ENCODE measurements around the gene MAPKAPK2.

DNA sequence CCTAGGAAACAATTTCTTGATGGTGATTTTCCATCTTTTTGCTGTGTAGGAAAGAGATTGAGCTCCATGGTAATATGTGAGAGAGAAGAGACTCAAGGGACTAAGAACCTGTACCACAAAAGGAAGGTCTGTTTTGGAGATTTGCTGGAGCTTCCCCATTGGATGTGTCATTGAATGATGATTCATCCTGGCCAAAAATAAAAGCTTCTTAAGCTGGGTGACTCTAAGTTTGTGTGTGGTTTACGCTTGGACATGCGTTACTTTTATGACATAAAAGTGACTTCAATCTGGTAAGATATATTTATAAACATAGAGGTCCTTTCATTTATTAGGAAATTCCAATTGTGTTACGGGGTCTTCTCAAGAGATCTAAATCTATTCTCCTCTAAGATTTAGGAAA lies 68.4 kb downstream of the MAPKAPK2 start:
- TF ChIP-seq, protein P1, sequence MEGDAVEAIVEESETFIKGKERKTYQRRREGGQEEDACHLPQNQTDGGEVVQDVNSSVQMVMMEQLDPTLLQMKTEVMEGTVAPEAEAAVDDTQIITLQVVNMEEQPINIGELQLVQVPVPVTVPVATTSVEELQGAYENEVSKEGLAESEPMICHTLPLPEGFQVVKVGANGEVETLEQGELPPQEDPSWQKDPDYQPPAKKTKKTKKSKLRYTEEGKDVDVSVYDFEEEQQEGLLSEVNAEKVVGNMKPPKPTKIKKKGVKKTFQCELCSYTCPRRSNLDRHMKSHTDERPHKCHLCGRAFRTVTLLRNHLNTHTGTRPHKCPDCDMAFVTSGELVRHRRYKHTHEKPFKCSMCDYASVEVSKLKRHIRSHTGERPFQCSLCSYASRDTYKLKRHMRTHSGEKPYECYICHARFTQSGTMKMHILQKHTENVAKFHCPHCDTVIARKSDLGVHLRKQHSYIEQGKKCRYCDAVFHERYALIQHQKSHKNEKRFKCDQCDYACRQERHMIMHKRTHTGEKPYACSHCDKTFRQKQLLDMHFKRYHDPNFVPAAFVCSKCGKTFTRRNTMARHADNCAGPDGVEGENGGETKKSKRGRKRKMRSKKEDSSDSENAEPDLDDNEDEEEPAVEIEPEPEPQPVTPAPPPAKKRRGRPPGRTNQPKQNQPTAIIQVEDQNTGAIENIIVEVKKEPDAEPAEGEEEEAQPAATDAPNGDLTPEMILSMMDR (conservative IDR thresholded peaks at IDR 0.05; ENCODE audit: low read length): no peak
- TF ChIP-seq EZH2phosphoT487 (IDR thresholded peaks at IDR 0.05; ENCODE audit: borderline replicate concordance): no peak

All from Loucy (cell line).